Heart left ventricle (tissue), 11 donors: ENCODE measurements around the gene BBS1. TPM values are rescaled to one million over a fixed set of nuclear protein-coding genes. Genes with fewer than 3 reads are reported as not detected.

Experiments
- polyA plus RNA-seq, 2 donors: library from polyadenylated mRNA; stranded (reverse); fragments of 200-250 nt; gene quantifications; one replicate each; pipeline ENCODE4 v1.2.3, GENCODE V29; 2013
- total RNA-seq, 9 donors: library from RNA; depleted of rRNA in 2 of 9; stranded (reverse); fragments of >200 nt in 2 of 9; fragmentation: NEBNext Ultra II Directional in 3 of 9; extraction: Animal tissue kit (Norgen Biotek cat#: 25700) in 3 of 9; gene quantifications; one replicate each; pipeline versions ENCODE4 v1.1.0 to v1.2.4, GENCODE V29; 2016 to 2023
- donor health status: ischemic (EF 13 %, LVEDD 7.1; RV severe dilation, severe dysfunction).
- donor health status: healthy with polysubstance abuse.
- donor health status: DM: no; HTN: yes; CAD: no.
- donor health status: DM: no; HTN: no; CAD: no.
- donor health status: ischemic (EF 25% LVEDD 5.7; RV mildly dilated, moderate dysfunction).
- donor health status: healthy.
- donor health status: DM: yes; HTN: yes; CAD: no.
- donor health status: PGD.
- donor health status: nonischemic (EF 23%, LVEDD 6.1; RV moderate dilation, normal function).

Gene BBS1
- total and polyA plus RNA-seq, 11 donors = 11.0 to 51.8 (median 18.5) TPM

Other genes with a start within 250 kb of the BBS1 start
- gene RAB1B, start 242.0 kb upstream of the BBS1 start, total RNA-seq = 100 to 1,000 TPM; 111 to 149 (median 128) TPM
- gene RAB1B, start 242.0 kb upstream of the BBS1 start, polyA plus RNA-seq = 100 to 1,000 TPM; 161 to 178 TPM
- gene CNIH2, start 232.5 kb upstream of the BBS1 start, total RNA-seq = under 1 TPM in 2 of 9 donors, not detected in 7; 0.25 to 0.40 TPM
- gene CNIH2, start 232.5 kb upstream of the BBS1 start, polyA plus RNA-seq = under 1 TPM in 1 of 2 donors, not detected in 1; 0.08 TPM
- gene YIF1A, start 221.5 kb upstream of the BBS1 start, total RNA-seq = 10 to 100 TPM; 41.6 to 93.0 (median 65.3) TPM
- 100 to 1,000 TPM in 1 of 2 donors, 10 to 100 TPM in 1; 49.9 to 136 TPM for gene YIF1A, start 221.5 kb upstream of the BBS1 start, polyA plus RNA-seq
- gene TMEM151A, start 218.7 kb upstream of the BBS1 start, total RNA-seq = 1 to 10 TPM in 1 of 9 donors, under 1 TPM in 3, not detected in 5; 0.09 to 7.9 (median 0.18) TPM
- gene TMEM151A, start 218.7 kb upstream of the BBS1 start, polyA plus RNA-seq = under 1 TPM; 0.08 TPM
- 10 to 100 TPM in 5 of 9 donors, 1 to 10 TPM in 4; 6.5 to 33.1 (median 11.8) TPM for gene CD248, start 193.6 kb upstream of the BBS1 start, total RNA-seq
- gene CD248, start 193.6 kb upstream of the BBS1 start, polyA plus RNA-seq = 10 to 100 TPM in 1 of 2 donors, 1 to 10 TPM in 1; 6.0 to 19.9 TPM
- 1 to 10 TPM in 8 of 9 donors, under 1 TPM in 1; 0.99 to 5.2 (median 1.5) TPM for gene RIN1, start 174.2 kb upstream of the BBS1 start, total RNA-seq
- 1 to 10 TPM; 1.3 to 2.9 TPM for gene RIN1, start 174.2 kb upstream of the BBS1 start, polyA plus RNA-seq
- gene BRMS1, start 165.5 kb upstream of the BBS1 start, total RNA-seq = 10 to 100 TPM in 8 of 9 donors, 1 to 10 TPM in 1; 9.7 to 39.2 (median 16.5) TPM
- gene BRMS1, start 165.5 kb upstream of the BBS1 start, polyA plus RNA-seq = 10 to 100 TPM; 24.7 to 77.4 TPM
- 100 to 1,000 TPM in 1 of 9 donors, 10 to 100 TPM in 8; 37.3 to 109 (median 52.3) TPM for gene B4GAT1, start 163.0 kb upstream of the BBS1 start, total RNA-seq
- gene B4GAT1, start 163.0 kb upstream of the BBS1 start, polyA plus RNA-seq = 10 to 100 TPM; 37.2 to 54.0 TPM
- gene SLC29A2, start 138.9 kb upstream of the BBS1 start, total RNA-seq = 10 to 100 TPM in 6 of 9 donors, 1 to 10 TPM in 3; 6.8 to 30.9 (median 13.1) TPM
- 10 to 100 TPM; 18.2 to 29.7 TPM for gene SLC29A2, start 138.9 kb upstream of the BBS1 start, polyA plus RNA-seq
- gene NPAS4, start 89.6 kb upstream of the BBS1 start, total RNA-seq = under 1 TPM in 1 of 9 donors, not detected in 8; 0.75 TPM
- gene NPAS4, start 89.6 kb upstream of the BBS1 start, polyA plus RNA-seq = under 1 TPM in 1 of 2 donors, not detected in 1; 0.04 TPM
- 10 to 100 TPM; 38.9 to 56.9 (median 47.4) TPM for gene MRPL11, start 71.8 kb upstream of the BBS1 start, total RNA-seq
- 10 to 100 TPM; 48.9 to 62.8 TPM for gene MRPL11, start 71.8 kb upstream of the BBS1 start, polyA plus RNA-seq
- 10 to 100 TPM in 3 of 9 donors, 1 to 10 TPM in 6; 7.2 to 26.2 (median 8.0) TPM for gene PELI3, start 43.7 kb upstream of the BBS1 start, total RNA-seq
- gene PELI3, start 43.7 kb upstream of the BBS1 start, polyA plus RNA-seq = 1 to 10 TPM; 5.8 to 9.2 TPM
- 10 to 100 TPM in 6 of 9 donors, 1 to 10 TPM in 3; 6.2 to 43.1 (median 14.9) TPM for gene DPP3, start 30.2 kb upstream of the BBS1 start, total RNA-seq
- 10 to 100 TPM in 1 of 2 donors, 1 to 10 TPM in 1; 6.4 to 35.5 TPM for gene DPP3, start 30.2 kb upstream of the BBS1 start, polyA plus RNA-seq
- gene ZDHHC24, start 35.4 kb downstream of the BBS1 start, total RNA-seq = 10 to 100 TPM in 2 of 9 donors, 1 to 10 TPM in 7; 5.3 to 13.2 (median 6.7) TPM
- gene ZDHHC24, start 35.4 kb downstream of the BBS1 start, polyA plus RNA-seq = 1 to 10 TPM; 5.1 to 6.5 TPM
- not detected for gene ACTN3, start 36.3 kb downstream of the BBS1 start, total RNA-seq
- under 1 TPM; 0.01 to 0.04 TPM for gene ACTN3, start 36.3 kb downstream of the BBS1 start, polyA plus RNA-seq
- 10 to 100 TPM; 34.6 to 76.4 (median 52.8) TPM for gene CTSF, start 58.0 kb downstream of the BBS1 start, total RNA-seq
- 10 to 100 TPM; 17.7 to 23.3 TPM for gene CTSF, start 58.0 kb downstream of the BBS1 start, polyA plus RNA-seq
- under 1 TPM; 0.14 to 0.63 (median 0.36) TPM for gene CCDC87, start 82.4 kb downstream of the BBS1 start, total RNA-seq
- under 1 TPM; 0.15 to 0.18 TPM for gene CCDC87, start 82.4 kb downstream of the BBS1 start, polyA plus RNA-seq
- 10 to 100 TPM; 13.9 to 26.7 (median 19.1) TPM for gene CCS, start 82.5 kb downstream of the BBS1 start, total RNA-seq
- 10 to 100 TPM; 20.2 to 41.1 TPM for gene CCS, start 82.5 kb downstream of the BBS1 start, polyA plus RNA-seq
- 10 to 100 TPM; 20.3 to 40.0 (median 30.6) TPM for gene RBM14, start 106.0 kb downstream of the BBS1 start, total RNA-seq
- gene RBM14, start 106.0 kb downstream of the BBS1 start, polyA plus RNA-seq = 10 to 100 TPM; 17.4 to 34.3 TPM
- gene RBM4, start 128.1 kb downstream of the BBS1 start, total RNA-seq = 10 to 100 TPM; 46.4 to 89.4 (median 56.6) TPM
- gene RBM4, start 128.1 kb downstream of the BBS1 start, polyA plus RNA-seq = 10 to 100 TPM; 46.8 to 61.6 TPM
- gene RBM4B, start 167.3 kb downstream of the BBS1 start, total RNA-seq = 10 to 100 TPM in 4 of 9 donors, 1 to 10 TPM in 5; 8.4 to 13.3 (median 10.0) TPM
- 1 to 10 TPM; 7.0 to 8.9 TPM for gene RBM4B, start 167.3 kb downstream of the BBS1 start, polyA plus RNA-seq
- 1 to 10 TPM in 3 of 9 donors, under 1 TPM in 6; 0.50 to 3.1 (median 0.91) TPM for gene SPTBN2, start 218.6 kb downstream of the BBS1 start, total RNA-seq
- gene SPTBN2, start 218.6 kb downstream of the BBS1 start, polyA plus RNA-seq = under 1 TPM; 0.30 to 0.62 TPM